Limb (tissue), 2 donors: ENCODE results near the gene FKBP1A.
A peak's percentile ranks its signal among the peaks of the same experiment; 100 is the strongest.
"Not testable (repeated sequence)": the region's sequence is repeated elsewhere in the genome, so short reads cannot be mapped to it uniquely, and the experiment has no call there.

Experiments
- DNase-seq, 2 donors: peaks; one replicate each; pipeline ENCODE4 v3.0.0-alpha.2; 2016; ENCODE audit errors: extremely low spot score in 2 of 2

Gene FKBP1A

GRCh38 chr20:1417273-1417672 lies 24.4 kb upstream of the FKBP1A start:
- DNase-seq = no peak

GRCh38 chr20:1415667-1416468 lies 23.0 kb upstream of the FKBP1A start:
- no peak for DNase-seq

GRCh38 chr20:1414982-1415381 lies 22.1 kb upstream of the FKBP1A start:
- DNase-seq = no peak

GRCh38 chr20:1405801-1406200 lies 12.9 kb upstream of the FKBP1A start:
- no peak for DNase-seq

GRCh38 chr20:1403624-1404023 lies 10.8 kb upstream of the FKBP1A start:
- DNase-seq = no peak

GRCh38 chr20:1402149-1402548 lies 9.3 kb upstream of the FKBP1A start:
- no peak for DNase-seq

- no peak for DNase-seq
These were observed 8.6 kb upstream of the FKBP1A start for GRCh38 chr20:1401451-1401907.

GRCh38 chr20:1399678-1400366 lies 7.0 kb upstream of the FKBP1A start:
- peak in 1 of 2 donors; percentile 21 for DNase-seq

- not testable (repeated sequence) for DNase-seq
These were observed 5.3 kb upstream of the FKBP1A start for GRCh38 chr20:1398185-1398584.

- no peak for DNase-seq
These were observed 4.9 kb upstream of the FKBP1A start for GRCh38 chr20:1397710-1398109.

- DNase-seq = no peak
These were observed 3.8 kb upstream of the FKBP1A start for GRCh38 chr20:1396702-1397101.

- no peak for DNase-seq
These were observed 3.4 kb upstream of the FKBP1A start for GRCh38 chr20:1396264-1396663.

- no peak for DNase-seq
These were observed 1.8 kb upstream of the FKBP1A start for GRCh38 chr20:1394686-1395085.

GRCh38 chr20:1393507-1393882 lies 641 bp upstream of the FKBP1A start:
- no peak for DNase-seq

GRCh38 chr20:1392443-1392692 lies 486 bp downstream of the FKBP1A start:
- DNase-seq = no peak

GRCh38 chr20:1391640-1392442 lies 1.0 kb downstream of the FKBP1A start:
- DNase-seq = no peak

GRCh38 chr20:1390581-1391403 lies 2.1 kb downstream of the FKBP1A start:
- DNase-seq = no peak

- DNase-seq = no peak
These were observed 2.9 kb downstream of the FKBP1A start for GRCh38 chr20:1389703-1390580.

- DNase-seq = no peak
These were observed 3.9 kb downstream of the FKBP1A start for GRCh38 chr20:1388741-1389483.

GRCh38 chr20:1388253-1388652 lies 4.6 kb downstream of the FKBP1A start:
- no peak for DNase-seq
